Rectal smooth muscle tissue (tissue), 1 donor: ENCODE data around the gene PACSIN2.

Experiments
- H3K27ac ChIP-seq: one replicate; pipeline ENCODE4 v1.7.0; 2013; ENCODE audit warnings: low read depth, low read length, inconsistent platforms
- H3K27me3 ChIP-seq: one replicate; pipeline ENCODE4 v1.7.0; 2013; ENCODE audit warnings: low read length; ENCODE audit not compliant: control insufficient read depth, insufficient read depth
- H3K36me3 ChIP-seq: one replicate; pipeline ENCODE4 v1.7.0; 2013; ENCODE audit warnings: low read length; ENCODE audit not compliant: control insufficient read depth, insufficient read depth
- H3K4me1 ChIP-seq: one replicate; pipeline ENCODE4 v1.7.0; 2013; ENCODE audit warnings: low read length; ENCODE audit not compliant: control insufficient read depth, insufficient read depth
- H3K4me3 ChIP-seq: one replicate; pipeline ENCODE4 v1.7.0; 2013; ENCODE audit warnings: low read length
- H3K9ac ChIP-seq: one replicate; pipeline ENCODE4 v1.7.0; 2013; ENCODE audit warnings: low read length

Gene PACSIN2

DNA sequence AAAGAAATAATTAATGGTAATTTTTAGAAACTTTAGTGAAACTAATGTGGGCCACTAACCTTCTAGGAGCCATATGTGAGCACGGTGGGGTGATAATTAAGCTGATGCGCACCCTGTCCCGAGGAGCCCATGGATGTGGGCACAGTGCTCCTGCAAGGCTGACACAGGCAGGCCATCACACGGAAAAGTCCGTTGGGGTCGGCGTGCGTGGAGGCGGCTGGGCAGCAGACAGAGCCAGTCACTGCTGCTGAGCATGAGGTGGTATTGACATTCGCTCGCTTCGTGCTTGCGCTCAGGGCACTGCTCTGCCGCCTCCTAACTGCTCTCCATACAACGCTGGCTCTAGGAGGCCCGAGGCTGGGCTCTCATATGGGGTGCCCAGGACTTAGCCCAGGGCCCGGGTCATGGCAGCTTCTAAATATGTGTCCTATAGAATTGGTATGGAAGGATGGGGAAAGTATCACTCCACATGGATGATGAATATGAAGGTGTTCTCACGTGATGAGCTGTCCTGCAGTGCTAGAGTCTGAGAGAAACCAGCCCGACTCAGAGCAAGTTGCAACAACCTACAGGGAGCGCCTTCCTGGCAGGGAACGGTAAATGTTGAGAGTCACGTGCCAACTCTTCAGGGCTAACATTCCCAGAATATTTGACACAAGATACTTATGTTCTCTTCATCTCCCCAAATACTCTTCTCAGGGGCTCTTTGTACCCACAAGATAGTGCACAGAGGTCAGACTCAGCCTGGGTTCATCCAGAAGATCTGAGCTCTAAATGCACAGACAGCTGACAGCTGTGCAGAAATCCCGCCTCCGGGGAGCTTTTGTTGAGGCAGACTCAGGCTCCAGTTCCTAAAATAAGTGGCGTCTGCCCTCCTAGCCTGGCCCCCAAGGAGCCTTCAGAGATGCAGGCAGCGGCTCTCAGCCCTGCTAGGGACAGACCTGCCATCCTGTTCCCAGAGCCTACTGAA lies 107.3 kb downstream of the PACSIN2 start:
- Histone ChIP-seq H3K27me3 (no peaks in the 10 kb centered on the region), H3K27ac (peak overlapping the region; percentile 63), H3K4me1 (peaks cover 26% of the 10 kb centered on the region), H3K36me3 (peaks cover 2% of the 10 kb centered on the region), H3K4me3 (no peak overlapping the region), H3K9ac (no peak overlapping the region)

DNA sequence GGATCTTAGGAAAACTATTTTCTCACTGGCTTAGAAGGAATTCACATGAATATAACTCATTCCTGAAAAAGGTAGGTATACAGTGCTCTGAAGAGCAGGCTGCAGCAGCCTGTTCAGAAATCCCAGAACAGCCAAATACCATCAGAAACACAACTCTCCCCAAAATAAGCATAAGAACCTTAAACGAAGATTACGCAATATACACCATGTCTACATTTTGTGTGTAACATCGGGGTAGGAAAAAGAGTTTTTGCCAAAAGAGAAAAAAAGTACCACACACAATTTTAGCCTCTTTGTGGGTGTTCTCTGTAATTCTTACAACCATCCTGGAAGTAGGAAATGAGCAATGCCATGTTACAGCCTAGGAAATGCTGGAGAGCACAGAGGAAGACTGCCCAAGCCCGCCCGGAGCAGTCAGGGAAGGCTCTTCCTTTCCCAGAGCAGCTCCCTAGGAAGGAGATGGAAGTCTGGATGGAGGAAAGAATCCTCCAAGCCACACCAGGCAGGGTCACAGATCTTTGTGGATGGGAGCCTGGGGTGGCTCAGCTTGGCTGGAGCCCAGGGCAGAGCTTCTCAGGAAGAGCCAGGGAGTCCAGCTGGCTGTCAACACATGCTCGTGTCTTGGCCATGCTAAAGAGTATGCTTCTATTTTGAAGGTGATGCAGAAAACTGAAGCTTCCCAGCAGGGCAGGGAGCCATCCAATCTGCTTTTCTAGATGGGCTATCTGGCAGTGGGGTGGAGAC lies 108.2 kb downstream of the PACSIN2 start:
- Histone ChIP-seq H3K4me3 (no peak overlapping the region), H3K27me3 (no peaks in the 10 kb centered on the region), H3K27ac (peak overlapping the region; percentile 63), H3K4me1 (peaks cover 26% of the 10 kb centered on the region), H3K9ac (no peak overlapping the region), H3K36me3 (peaks cover 2% of the 10 kb centered on the region)

DNA sequence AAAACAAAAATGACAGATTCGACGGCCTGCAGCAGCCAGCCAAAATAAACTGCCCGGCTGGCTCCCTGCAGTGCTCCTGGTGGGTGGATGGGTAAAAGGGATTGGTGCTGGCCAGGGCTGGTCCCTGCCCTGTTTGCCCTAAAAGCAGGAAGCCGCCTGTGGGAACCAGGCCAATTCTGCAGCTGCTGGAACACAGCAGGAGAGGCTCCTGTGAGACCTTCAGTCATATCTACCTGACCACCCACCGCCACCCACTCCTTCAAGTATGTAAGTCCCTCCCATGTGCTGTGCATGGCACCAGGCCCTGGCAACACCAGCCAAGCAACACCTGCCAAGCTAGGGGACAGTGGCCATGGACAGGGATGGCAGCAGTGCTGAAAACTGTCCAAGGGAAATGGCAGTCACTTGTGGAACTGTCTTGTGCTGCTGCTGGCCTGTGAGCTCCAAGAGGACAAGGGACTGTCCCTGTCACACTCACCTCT lies 109.2 kb downstream of the PACSIN2 start:
- H3K27ac ChIP-seq = no peak overlapping the region
- H3K9ac ChIP-seq = no peak overlapping the region
- H3K4me1 ChIP-seq = peaks cover 26% of the 10 kb centered on the region
- H3K27me3 ChIP-seq = no peaks in the 10 kb centered on the region
- H3K4me3 ChIP-seq = no peak overlapping the region
- peaks cover 4% of the 10 kb centered on the region for H3K36me3 ChIP-seq

DNA sequence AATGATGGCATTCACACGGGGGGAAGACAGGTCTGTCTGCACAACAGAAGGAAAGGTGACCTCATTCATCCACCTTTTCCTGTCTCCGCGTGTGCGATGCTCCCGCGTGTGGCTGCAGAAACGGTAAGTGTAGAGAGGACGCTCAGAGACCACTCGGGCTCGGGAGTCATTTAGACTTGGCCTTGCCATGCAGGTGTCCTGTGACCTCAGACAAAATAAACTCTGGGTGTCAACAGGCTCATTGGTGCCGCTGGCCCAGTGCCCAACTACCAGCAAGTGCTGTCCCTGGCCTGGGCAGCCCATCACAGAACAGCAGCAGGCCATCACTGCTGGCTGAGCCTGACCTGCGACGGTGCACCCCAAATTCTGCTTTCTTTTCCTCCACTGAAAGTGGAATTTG lies 109.7 kb downstream of the PACSIN2 start:
- Histone ChIP-seq H3K4me1 (peaks cover 26% of the 10 kb centered on the region), H3K4me3 (no peak overlapping the region), H3K9ac (no peak overlapping the region), H3K27me3 (no peaks in the 10 kb centered on the region), H3K27ac (no peak overlapping the region), H3K36me3 (peaks cover 5% of the 10 kb centered on the region)

DNA sequence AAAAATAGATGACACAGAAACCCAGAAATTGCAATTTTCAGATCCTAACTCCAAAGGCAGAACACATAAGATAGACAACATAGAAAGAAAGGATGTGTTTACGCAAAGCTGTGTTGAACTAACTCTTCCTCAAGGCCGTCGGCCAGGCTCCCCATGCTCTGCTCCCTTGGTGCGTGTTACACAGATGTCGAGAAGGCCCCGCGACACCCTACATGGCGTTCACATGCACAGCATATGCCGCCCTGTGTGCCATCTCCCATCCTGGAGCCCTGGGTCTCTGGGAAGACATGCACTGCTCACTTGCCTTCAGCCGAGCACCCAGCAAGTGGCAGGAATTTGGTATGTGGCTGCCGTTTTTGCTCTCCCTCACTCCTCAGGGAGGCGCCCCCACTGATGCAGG lies 110.9 kb downstream of the PACSIN2 start:
- H3K27ac ChIP-seq = no peak overlapping the region
- H3K4me1 ChIP-seq = peaks cover 24% of the 10 kb centered on the region

DNA sequence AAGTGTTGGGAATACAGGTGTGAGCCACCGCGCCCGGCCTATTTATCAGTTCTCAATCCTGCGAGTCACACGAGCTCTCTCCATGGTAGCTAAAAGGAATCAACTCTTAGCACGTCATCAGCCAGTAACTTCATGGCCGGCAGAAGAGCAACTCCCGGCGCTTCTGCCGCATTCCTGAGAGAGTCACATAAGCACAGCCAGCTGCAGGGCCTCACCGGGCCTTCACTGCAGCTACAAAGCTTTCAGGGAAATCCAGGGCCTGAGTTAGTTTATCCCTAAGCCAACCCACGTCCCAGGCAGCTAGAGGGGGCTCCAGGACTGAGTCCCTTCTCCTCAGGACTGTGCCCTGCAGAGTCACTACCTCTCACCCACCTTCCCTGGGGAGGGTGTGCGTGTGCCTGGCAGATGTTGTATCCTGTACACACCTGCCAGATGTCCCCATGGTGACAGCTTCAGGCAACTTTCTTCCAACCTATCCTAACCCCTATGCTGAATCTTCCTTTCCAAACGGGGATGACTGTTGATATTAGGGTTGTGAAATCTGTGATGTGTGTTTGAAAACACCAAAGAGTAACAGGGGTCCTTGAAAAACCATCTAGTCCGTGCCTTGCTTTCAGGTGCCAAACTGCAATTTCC lies 112.0 kb downstream of the PACSIN2 start:
- no peaks in the 10 kb centered on the region for H3K27me3 ChIP-seq
- no peak overlapping the region for H3K9ac ChIP-seq
- peaks cover 20% of the 10 kb centered on the region for H3K4me1 ChIP-seq
- peaks cover 3% of the 10 kb centered on the region for H3K36me3 ChIP-seq
- H3K4me3 ChIP-seq = no peak overlapping the region
- peak overlapping the region; percentile 62 for H3K27ac ChIP-seq

More for the DNA sequence above, 110.9 kb downstream of the PACSIN2 start:
- Histone ChIP-seq H3K36me3 (peaks cover 3% of the 10 kb centered on the region), H3K27me3 (no peaks in the 10 kb centered on the region), H3K4me3 (no peak overlapping the region), H3K9ac (no peak overlapping the region)

DNA sequence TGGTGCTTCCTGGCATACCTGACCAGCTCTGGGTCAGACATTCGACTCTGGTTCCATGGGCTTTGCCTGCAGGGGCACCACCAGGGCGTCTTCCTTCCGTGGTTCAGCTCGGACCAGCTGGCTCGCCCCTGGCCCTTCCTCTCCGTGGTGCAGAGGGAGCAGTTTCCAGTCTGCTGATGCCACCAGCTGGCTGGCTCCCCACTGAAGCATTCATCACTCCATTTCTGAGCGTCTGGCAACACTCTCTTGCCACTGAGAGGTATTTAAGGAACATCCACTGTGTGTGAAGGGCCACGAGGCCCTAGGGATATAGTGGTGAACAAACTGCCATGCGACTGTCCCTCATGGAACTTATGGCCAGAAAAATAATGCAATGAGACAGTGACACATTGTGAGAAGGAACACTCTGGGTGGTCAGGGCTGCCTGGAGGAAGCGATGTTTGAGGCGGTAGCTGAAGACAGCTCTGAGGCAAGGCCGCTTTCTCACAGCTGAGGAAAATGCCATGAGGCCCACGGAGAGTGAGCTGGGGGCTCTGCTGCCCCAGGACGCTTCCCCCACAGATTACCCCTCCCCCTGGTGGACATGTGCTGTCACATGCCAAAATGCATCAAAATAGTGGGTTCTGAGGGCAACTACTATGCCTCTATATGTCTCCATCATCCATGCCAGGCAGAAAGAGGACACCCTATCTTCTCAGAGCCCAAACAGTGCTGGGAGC lies 113.0 kb downstream of the PACSIN2 start:
- H3K27ac ChIP-seq = no peak overlapping the region
- H3K9ac ChIP-seq = no peak overlapping the region
- H3K27me3 ChIP-seq = no peaks in the 10 kb centered on the region
- H3K36me3 ChIP-seq = peaks cover 3% of the 10 kb centered on the region
- H3K4me3 ChIP-seq = no peak overlapping the region
- H3K4me1 ChIP-seq = peaks cover 10% of the 10 kb centered on the region

DNA sequence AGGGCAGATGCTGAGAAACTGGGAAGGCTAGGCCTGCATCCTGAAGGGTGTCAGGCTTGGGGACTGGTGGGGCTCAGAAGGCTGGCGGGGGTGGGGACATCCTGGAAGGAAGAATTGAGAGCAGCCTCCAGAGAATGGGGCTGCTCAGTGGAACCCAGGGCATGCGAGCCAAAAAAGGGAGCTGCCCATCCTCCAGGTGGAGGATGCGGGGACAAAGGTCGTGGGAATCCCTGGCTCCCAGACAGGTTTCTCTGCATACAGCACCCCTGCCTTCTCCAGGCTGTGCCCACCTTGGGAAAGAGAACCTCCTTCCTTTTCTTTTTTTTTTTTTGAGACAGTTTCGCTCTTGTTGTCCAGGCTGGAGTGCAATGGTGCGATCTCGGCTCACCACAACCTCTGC lies 117.0 kb downstream of the PACSIN2 start:
- H3K4me1 ChIP-seq = peaks cover under 1% of the 10 kb centered on the region
- H3K27ac ChIP-seq = no peak overlapping the region
- H3K36me3 ChIP-seq = peaks cover 3% of the 10 kb centered on the region
- H3K4me3 ChIP-seq = no peak overlapping the region
- no peaks in the 10 kb centered on the region for H3K27me3 ChIP-seq
- no peak overlapping the region for H3K9ac ChIP-seq

DNA sequence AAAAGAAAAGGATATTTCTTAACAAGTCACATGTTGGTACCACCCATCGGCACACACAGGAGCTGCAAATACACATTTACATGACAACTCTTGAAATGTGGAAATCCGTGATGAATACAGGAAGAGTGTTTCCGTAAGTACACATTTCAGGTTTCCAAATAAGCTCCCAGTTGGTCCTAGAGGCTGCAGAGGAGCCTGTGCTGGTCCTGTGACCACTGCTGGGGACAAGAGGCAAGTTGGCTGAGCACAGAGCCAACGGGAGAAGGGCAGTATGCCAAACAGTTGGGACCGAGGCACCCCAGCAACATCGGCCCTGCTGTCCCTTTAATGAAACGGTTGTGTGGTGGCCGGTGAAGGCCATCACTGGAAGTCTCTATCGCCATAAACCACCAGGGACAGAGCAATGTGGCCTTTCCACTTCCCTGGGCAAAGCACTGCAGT lies 119.4 kb downstream of the PACSIN2 start:
- Histone ChIP-seq H3K4me1 (no peaks in the 10 kb centered on the region), H3K4me3 (no peak overlapping the region), H3K9ac (no peak overlapping the region), H3K27me3 (no peaks in the 10 kb centered on the region), H3K36me3 (peaks cover 14% of the 10 kb centered on the region), H3K27ac (no peak overlapping the region)

DNA sequence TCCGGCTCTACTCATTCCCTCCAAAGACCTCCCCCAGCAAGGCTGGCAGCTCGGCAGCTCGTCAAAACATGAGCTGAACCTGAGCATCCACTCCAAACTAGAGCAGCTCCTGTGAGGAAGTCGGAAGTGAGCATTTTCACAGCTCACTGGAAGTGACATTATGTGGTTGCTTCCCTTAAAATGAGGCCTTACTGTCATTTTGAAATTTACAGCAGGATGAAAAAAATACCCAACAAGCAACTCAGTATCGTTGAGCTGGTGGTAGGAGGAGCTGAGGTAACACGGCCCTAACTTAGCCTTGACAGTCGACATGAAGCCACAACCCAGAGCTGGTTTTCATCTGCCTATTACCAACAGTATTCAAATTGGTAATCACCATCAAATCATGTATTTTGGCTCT lies 119.9 kb downstream of the PACSIN2 start:
- Histone ChIP-seq H3K27ac (no peak overlapping the region), H3K36me3 (peaks cover 14% of the 10 kb centered on the region), H3K9ac (no peak overlapping the region)

DNA sequence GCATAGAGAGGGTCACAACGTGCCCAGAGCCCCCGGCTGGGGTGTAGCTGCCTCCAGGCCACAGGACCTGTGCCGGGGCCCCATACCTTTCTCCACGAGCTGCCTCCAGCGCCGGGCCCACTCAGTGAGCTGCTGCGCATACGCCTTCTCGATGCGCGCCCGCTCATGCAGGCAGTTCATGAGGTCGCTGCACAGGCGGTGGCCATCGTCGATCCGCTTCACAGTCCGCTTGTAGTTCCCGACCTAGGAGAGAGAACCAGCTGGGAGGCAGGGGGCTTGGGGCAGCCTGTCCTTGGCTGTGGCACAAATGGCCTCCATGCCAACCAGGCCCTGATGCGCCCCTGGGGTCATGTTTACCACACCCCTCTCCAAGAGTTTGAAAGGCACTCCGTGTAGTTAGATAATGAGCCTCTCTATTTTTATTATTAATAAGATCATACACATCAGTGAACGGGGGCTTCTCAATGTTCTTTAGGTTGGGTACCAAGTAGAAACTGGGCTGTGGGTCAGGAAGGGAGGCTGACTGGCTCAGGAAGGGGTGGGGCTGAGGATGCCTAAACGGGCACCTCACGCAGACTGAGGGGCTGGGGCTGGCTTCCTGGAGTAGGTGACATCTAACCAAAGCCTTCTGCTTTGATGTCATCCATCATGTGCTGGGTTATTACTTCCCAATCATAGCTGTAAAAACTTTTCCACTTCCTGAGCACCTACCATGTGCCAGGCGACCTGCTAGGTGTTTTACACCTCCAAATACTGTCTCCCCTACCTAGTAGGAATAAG lies 121.4 kb downstream of the PACSIN2 start:
- Histone ChIP-seq H3K27ac (no peak overlapping the region), H3K9ac (no peak overlapping the region), H3K27me3 (no peaks in the 10 kb centered on the region), H3K36me3 (peaks cover 20% of the 10 kb centered on the region), H3K4me3 (no peak overlapping the region), H3K4me1 (no peaks in the 10 kb centered on the region)

More for the DNA sequence above, 119.9 kb downstream of the PACSIN2 start:
- H3K27me3 ChIP-seq = no peaks in the 10 kb centered on the region
- H3K4me3 ChIP-seq = no peak overlapping the region
- H3K4me1 ChIP-seq = no peaks in the 10 kb centered on the region
